Peyer's patch (tissue), 4 donors: Measurements from ENCODE around the gene PSMD7. TPM values are rescaled to one million over a fixed set of nuclear protein-coding genes. Genes with fewer than 3 reads are reported as not detected.

Experiments used
- DNase-seq, 3 donors: peaks; one replicate each; pipeline ENCODE4 v3.0.0-alpha.2; 2017 to 2019
- H3K27ac ChIP-seq, 4 donors: fragments of 200-600 bp; sonication (generic); one replicate each; pipeline ENCODE4 v1.5.1; 2016 to 2019
- H3K27me3 ChIP-seq, 2 donors: fragments of 200-600 bp; sonication (generic); one replicate each; pipeline ENCODE4 v1.5.1; 2019
- H3K36me3 ChIP-seq, 3 donors: fragments of 200-600 bp; sonication (generic); one replicate each; pipeline ENCODE4 v1.5.1; 2016 to 2019
- H3K4me1 ChIP-seq, 4 donors: fragments of 200-600 bp; sonication (generic); one replicate each; pipeline ENCODE4 v1.5.1; 2016 to 2019
- H3K4me3 ChIP-seq, 4 donors: fragments of 200-600 bp; sonication (generic); 1 replicate in 3 of 4; 2 replicates in 1 of 4; pipeline ENCODE4 v1.5.1; 2016 to 2019; ENCODE audit warnings: mild to moderate bottlenecking in 1 of 4
- H3K9me3 ChIP-seq, 4 donors: fragments of 200-600 bp; sonication (generic); one replicate each; pipeline ENCODE4 v1.5.1; 2016 to 2019; ENCODE audit warnings: mild to moderate bottlenecking in 1 of 4
- CTCF ChIP-seq, 6 experiments: fragments of 450-650 bp in 4 of 6; fragments of 200-600 bp in 2 of 6; sonication (generic) in 1 of 6; IDR thresholded peaks; one replicate each; pipeline ENCODE4 v1.5.1; 2017 to 2019; ENCODE audit warnings: antibody characterized with exemption in 6 of 6, mild to moderate bottlenecking in 3 of 6, moderate library complexity in 1 of 6
- POLR2A ChIP-seq, 2 donors: fragments of 450-650 bp; IDR thresholded peaks; one replicate each; pipeline ENCODE4 v1.5.1; 2017; ENCODE audit warnings: antibody characterized with exemption in 2 of 2, mild to moderate bottlenecking in 2 of 2, moderate library complexity in 2 of 2
- total RNA-seq, 4 donors: library from RNA; depleted of rRNA; stranded (reverse); fragments of >200 nt; gene quantifications; one replicate each; pipeline ENCODE4 v1.1.0, GENCODE V29; 2016

The PSMD7 gene
- total RNA-seq, 4 donors from 2014 or later: 43.3 to 62.5 (median 53.9) TPM

- Histone ChIP-seq H3K4me1 (no peaks in the 10 kb centered on the region), H3K27me3 (no peaks in the 10 kb centered on the region), H3K36me3 (peaks cover 0 to 80% (median 9%) of the 10 kb centered on the region in 3 donors), H3K4me3 (no peak overlapping the region), H3K9me3 (no peaks in the 10 kb centered on the region), H3K27ac (no peak overlapping the region)
- no peak for TF ChIP-seq CTCF (IDR thresholded peaks at IDR 0.05)
- TF ChIP-seq POLR2A (IDR thresholded peaks at IDR 0.05): no peak
- DNase-seq: no peak
Measured at GRCh38 chr16:74305281-74305680, 8.7 kb downstream of the PSMD7 start.

DNA sequence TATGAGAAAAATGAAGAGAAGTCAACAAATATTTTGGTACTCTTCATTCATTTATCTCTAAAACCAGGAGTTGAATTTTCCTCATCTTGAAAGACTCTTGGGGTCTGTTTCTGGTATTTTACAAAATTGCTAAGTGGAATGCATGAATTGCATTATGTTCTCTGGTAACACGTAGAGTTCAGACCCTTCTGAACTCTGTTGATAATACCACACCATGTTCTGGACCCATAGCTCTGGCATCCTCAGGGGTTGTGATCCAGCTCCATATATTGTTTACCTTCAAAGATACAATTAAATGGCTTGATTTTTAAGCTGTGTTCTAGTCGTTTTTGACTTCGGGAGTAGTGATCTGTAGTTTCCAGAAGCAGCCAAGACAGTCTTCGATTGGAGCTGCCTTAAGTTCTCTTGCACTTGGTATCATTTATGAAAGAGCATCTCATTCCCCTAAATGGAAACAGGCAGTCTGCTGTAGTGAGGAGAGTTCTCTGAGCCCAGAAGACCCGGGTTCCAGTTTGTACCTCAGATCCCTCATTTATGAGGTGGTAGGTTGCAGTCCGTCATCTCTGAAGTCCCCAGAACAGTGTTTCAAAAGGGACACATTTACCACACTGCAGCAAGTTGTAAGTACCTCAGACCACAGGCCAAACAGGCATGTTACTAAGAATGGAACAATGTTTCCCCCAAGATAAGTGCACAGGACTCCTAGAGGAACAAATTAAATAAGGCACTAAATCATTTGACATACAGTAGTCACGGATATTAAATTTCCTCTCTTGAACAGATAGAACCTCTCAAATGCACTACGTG is 9.6 kb downstream of the PSMD7 start:
- H3K9me3 ChIP-seq: no peaks in the 10 kb centered on the region
- H3K27ac ChIP-seq: no peak overlapping the region
- H3K4me1 ChIP-seq: no peaks in the 10 kb centered on the region
- DNase-seq: no peak
- no peaks in the 10 kb centered on the region for H3K27me3 ChIP-seq
- TF ChIP-seq POLR2A (IDR thresholded peaks at IDR 0.05) (no peak), CTCF (IDR thresholded peaks at IDR 0.05) (no peak)
- peaks cover 0 to 70% (median 9%) of the 10 kb centered on the region in 3 donors for H3K36me3 ChIP-seq
- no peak overlapping the region for H3K4me3 ChIP-seq

- H3K9me3 ChIP-seq: no peaks in the 10 kb centered on the region
- peaks cover 0 to 58% (median 9%) of the 10 kb centered on the region in 3 donors for H3K36me3 ChIP-seq
- TF ChIP-seq CTCF (IDR thresholded peaks at IDR 0.05) (no peak), POLR2A (IDR thresholded peaks at IDR 0.05) (no peak)
- no peak overlapping the region for H3K4me3 ChIP-seq
- H3K4me1 ChIP-seq: no peaks in the 10 kb centered on the region
- no peak for DNase-seq
- H3K27ac ChIP-seq: no peak overlapping the region
- no peaks in the 10 kb centered on the region for H3K27me3 ChIP-seq
Measured at GRCh38 chr16:74307383-74307782, 10.8 kb downstream of the PSMD7 start.

DNA sequence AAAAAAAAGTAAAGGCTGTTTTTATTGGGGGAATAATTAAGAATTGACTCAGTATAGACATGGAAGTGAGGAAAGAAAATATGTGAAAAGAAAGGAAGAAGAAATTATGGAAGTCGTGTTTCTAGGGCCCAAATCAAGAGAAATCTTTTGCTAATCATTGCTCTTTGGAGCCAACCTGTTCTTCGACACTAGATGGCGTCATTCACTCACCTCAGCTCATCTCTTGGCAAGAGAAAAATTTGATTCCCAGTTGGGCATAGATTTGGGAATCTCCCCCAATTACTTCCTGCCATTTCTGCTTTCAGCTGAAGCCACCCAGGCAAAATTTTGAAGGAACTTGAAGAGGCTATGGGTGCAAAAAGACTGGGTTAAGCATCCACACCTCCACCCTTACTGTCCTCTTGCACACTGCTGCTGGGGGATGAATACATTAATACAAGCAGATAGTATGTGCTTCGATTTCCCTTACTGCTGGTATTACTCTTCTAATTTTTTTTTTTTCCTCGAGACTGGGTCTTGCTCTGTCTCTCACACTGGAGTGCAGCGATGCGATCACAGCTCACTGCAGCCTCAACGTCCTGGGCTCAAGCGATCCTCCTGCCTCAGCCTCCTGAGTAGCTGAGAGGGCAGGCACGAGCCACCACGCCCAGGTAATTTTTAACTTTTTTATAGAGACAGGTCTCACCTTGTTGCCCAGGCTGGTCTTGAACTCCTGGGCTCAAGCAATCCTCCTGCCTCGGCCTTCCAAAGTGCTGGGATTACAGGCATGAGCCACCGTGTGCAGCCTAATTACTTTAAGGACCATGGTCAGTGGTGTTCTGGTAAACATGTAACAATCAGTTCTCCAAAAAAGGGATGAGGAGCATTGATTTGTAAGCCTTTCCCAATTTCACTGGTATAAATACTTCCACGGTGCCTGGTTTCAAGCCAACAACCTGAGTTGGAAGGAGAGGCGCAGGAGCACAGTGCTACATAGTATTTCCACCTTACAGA is 13.5 kb downstream of the PSMD7 start:
- no peak for DNase-seq
- no peaks in the 10 kb centered on the region for H3K4me1 ChIP-seq
- H3K9me3 ChIP-seq: no peaks in the 10 kb centered on the region
- peak; percentile 26 to 74 (median 66) for TF ChIP-seq CTCF (IDR thresholded peaks at IDR 0.05)
- TF ChIP-seq POLR2A (IDR thresholded peaks at IDR 0.05): no peak
- H3K36me3 ChIP-seq: peaks cover 0 to 31% (median 0%) of the 10 kb centered on the region in 3 donors
- no peaks in the 10 kb centered on the region for H3K27me3 ChIP-seq
- H3K27ac ChIP-seq: no peak overlapping the region
- no peak overlapping the region for H3K4me3 ChIP-seq

- no peaks in the 10 kb centered on the region for H3K9me3 ChIP-seq
- no peaks in the 10 kb centered on the region for H3K4me1 ChIP-seq
- TF ChIP-seq POLR2A (IDR thresholded peaks at IDR 0.05): no peak
- H3K27ac ChIP-seq: no peak overlapping the region
- no peaks in the 10 kb centered on the region for H3K27me3 ChIP-seq
- DNase-seq: no peak
- no peaks in the 10 kb centered on the region for H3K36me3 ChIP-seq
- H3K4me3 ChIP-seq: no peak overlapping the region
Measured at GRCh38 chr16:74315059-74315458, 18.4 kb downstream of the PSMD7 start.
